GM23248 (cell line): ENCODE data around the gene GAS2L1.

ENCODE experiments used
- EZH2 ChIP-seq: fragments of 200-600 bp; sonication (generic); IDR thresholded peaks from 2 replicates; pipeline ENCODE4 v1.6.1; 2018; ENCODE audit warnings: antibody characterized with exemption, mild to moderate bottlenecking; ENCODE audit not compliant: insufficient read depth, poor library complexity, severe bottlenecking
- EZH2phosphoT487 ChIP-seq: fragments of 200-600 bp; sonication (generic); IDR thresholded peaks from 2 replicates; pipeline ENCODE4 v1.6.1; 2018; ENCODE audit warnings: antibody characterized with exemption, moderate library complexity, mild to moderate bottlenecking, low read depth; ENCODE audit not compliant: insufficient read depth

DNA sequence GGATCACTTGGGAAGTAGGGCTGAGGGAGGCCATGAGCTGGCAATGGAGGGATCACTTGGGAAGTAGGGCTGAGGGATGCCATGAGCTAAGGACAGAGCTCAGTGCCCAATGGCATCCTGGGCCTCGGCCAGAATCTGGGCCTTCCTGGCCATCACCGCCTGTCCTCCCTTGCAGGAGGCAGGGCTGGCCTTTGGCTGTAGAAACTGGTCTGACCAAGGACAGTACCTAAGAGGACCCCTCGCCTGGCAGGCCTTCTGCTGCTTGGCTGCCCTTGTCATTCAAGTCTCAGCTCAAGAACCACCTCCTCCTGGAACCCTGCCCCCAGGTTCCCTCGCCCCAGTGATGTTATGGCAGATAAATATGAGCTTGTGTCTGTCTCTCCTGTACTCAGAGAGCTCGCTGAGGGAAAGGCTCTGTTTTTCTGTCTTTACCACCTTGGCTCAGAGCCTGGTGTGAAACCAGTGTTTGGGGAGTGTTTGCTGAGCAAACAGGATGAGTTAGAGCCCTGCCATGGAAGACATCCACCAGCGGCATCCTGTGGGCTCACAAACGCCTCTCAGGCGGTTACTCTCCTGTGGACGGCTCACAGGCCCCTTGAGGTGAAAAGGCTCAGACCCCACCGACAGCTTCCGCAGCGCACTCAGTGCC, 28.4 kb downstream of the GAS2L1 start:
- no peak for TF ChIP-seq EZH2
- TF ChIP-seq EZH2phosphoT487 = no peak
